Stimulated activated CD8-positive, alpha-beta memory T cell treated with anti-CD3 and anti-CD28 coated beads, Interleukin-15, amount 100 ng/mL, for 4 hours (primary cell): ENCODE data around the gene SPINK8.
A peak's percentile ranks its signal among the peaks of the same experiment; 100 is the strongest.
"Not testable (repeated sequence)": the region's sequence is repeated elsewhere in the genome, so short reads cannot be mapped to it uniquely, and the experiment has no call there.

Experiments used
- DNase-seq, 2 donors: peaks; one replicate each; pipeline ENCODE4 v3.0.0-alpha.2; 2020; ENCODE audit warnings: low read depth in 2 of 2

Gene SPINK8

DNA sequence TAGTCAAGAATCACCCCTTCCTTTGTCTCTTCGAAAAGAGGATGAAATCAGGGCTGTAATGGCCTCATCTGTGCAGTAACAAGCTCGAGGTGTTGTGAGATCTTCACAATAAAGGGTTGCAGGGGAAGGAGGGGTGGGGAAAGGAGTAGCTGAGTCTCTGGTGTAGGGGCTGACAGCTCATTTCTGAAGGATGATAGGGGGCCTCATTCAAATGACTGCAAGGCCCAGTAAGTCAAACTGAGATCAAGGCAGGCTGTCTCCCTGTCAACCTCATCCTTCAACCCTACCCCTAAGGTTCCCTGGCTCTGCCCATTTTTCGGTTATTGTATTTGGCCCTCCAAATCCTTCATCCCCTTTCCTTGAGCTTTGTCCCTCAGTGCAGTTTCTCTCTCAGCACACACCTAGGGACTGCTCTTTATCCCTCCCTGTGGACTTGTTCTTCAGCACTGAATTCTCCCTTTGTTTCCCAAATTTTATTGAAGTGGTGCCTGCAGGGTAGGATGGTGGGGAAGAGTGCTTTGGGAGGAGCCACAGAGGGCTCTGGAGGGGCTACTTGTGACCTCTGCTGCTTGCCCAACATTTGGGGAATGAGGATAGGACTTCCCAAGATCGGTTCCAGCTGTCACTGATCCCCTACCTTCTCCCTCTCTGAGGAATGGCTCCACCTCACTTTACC, 54.4 kb downstream of the SPINK8 start:
- DNase-seq, result no peak

DNA sequence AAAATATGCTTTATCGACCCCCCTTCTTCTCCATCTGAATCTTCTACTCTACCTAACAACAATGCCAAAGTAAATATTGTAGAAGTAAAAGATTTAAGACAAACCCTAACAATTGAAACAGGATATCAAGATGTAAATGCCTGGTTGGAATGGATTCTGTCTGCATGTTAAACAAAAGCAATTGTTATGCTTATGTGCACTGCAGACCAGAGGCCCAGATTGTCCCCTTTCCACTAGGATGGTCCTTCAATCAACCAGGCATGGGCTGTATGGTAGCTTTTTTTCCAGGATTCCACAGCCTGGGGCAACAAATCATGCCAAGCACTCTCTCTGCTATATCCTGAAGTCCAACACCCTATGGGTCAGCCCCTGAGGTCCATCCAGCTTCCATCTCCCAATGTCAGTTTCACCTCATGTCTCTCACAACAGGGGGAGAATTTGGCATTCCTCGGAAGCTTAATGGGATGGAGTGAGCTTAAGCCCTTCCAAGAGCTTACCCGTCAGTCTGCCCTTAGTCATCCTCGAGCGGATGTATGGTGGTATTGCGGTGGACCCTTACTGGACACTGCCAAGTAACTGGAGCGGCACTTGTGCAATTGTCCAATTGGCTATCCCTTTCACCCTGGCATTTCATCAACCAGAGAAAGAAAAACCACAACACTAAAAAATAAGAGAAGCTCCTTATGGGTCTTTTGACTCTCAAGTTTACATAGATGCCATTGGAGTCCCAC, 56.4 kb downstream of the SPINK8 start:
- DNase-seq, result no peak

DNA sequence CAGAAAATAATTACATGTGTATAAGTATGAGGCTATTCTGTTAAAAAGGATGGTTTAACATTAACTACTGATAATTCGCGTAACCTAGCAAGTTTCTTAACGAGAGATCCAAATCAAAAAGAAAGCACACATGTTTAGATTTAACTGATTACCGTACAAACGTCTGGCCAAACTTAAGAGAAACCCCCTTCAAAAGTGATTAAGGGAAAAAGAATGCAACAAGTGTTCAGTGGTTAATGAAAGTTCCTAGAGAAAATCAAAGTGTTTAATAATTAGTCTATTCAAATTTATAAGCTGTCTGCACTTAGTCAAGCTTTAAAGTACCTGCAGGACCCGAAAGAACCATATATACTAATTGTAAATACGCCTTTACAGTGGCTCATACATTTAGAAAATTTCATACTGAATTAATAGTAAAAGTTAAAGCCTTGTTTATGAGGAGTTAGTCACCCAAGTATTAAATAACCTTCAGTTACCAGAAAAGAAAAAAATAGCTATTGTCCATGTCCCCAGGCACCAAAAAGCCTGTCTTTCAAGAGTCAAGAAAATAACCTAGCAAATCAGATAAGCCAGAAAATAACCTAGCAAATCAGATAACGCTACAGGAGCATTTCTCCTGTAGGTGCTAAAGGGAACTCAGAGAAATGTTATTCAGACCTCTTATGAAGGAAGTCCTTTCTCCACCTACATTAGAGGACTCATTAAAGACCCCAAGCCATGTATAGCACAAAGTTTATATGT, 58.0 kb downstream of the SPINK8 start:
- no peak for DNase-seq

DNA sequence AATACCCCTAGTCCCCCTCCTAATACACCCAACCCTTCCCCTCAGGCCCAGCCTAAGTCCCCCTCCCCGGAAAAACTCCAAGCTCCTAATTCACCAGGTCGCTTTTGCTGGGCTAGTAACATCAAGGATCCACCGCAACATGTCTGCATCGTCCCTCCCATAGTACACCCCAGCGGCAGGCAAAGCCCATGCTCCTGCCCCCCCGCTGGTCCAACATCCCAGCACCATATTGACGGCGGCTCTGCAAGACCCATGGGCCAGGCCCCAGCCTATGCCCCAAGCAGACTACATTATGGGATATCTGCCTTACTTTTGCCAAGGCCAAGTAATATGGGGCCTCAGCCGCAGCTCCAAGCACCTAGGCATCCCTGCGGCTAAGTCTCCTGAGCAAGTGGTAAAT, 59.0 kb downstream of the SPINK8 start:
- DNase-seq, result no peak

DNA sequence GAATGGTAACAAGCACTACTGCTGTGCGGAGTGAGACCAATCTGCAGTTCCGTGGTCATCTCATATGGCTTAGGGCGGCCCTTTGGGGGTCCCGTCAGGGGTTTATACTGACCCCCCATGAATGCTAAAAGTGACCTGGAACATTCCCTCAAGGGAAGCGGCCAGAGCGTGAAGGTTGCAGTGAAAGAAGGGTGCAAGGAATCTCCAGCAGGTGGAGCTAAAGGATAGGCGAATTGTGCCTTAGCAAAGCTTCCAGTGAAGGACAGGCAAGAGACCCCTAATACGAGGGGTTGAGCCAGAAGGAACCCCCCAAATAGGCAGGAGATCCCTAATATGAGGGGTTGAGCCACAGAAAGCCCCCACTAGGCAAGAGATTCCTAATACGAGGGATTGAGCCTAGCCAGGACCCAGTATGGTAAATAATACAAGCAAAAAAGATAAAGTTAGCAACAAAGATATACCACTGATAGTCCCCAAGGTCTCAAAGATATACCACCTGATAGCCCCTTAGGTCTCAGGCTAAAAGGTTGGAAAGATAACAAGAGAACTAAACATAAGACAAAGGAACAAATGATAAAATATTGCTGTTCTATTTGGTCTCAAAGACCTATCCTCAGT, 59.8 kb downstream of the SPINK8 start:
- peak in 1 of 2 donors; percentile 12 for DNase-seq

DNA sequence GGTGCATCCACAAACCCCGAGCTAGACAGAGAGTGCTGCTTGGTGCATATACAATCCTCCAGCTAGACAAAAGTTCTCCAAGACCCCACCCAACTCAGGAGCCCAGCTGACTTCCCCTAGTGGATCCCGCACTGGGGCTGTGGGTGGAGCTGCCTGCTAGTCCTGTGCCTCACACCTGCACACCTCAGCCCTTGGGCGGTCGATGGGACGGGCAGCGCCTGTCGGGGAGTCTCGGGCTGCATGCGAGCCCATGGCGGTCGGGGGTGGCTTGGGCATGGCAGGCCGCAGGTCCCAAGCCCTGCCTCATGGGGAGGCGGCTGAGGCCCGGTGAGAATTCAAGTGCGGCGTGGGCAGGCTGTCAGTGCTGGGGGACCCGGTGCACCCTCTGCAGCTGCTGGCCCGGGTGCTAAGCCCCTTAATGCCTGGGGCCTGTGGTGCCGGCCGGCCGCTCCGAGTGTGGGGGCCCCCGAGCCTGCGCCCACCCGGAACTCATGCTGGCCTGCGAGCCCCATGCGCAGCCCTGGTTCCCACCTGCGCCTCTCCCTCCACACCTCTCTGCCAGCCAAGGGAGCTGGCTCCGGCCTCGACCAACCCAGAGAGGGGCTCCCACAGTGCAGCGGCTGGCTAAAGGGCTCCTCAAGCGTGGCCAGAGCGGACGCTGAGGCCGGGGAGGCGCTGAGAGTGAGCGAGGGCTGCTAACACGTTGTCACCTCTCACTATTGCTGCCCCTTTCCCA, 61.5 kb downstream of the SPINK8 start:
- no peak for DNase-seq

DNA sequence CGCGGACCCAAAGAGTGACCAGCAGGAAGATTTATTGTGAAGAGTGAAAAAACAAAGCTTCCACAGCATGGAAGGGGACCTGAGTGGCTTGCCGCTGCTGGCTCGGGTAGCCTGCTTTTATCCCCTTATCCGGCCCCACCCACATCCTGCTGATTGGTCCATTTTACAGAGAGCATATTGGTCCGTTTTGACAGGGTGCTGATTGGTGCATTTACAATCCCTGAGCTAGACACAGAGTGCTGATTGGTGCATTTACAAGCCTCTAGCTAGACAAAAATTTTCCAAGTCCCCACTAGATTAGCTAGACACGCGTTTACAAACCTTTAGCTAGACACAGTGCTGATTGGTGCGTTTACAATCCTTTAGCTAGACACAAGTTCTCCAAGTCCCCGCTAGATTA, 62.2 kb downstream of the SPINK8 start:
- DNase-seq, result not testable (repeated sequence)

DNA sequence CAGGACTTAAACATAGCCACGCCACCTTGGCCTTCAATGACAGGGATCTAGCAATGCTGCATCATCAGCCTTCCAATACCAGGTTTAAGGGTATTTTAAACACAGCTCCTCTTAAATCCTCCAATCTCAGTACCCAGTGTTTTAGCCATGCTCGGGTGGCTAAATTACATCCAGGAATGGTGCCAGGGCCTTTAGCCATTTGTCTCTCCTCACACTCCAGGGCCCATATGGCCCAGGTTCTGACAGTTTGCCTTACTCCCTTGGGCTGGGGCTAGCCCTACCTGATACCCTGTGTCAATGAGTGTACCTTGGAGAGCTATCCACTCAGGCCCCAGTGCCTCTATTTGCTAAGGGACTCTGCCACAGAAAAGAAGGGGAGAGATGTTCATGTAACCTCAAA, 63.2 kb downstream of the SPINK8 start:
- DNase-seq, result no peak

DNA sequence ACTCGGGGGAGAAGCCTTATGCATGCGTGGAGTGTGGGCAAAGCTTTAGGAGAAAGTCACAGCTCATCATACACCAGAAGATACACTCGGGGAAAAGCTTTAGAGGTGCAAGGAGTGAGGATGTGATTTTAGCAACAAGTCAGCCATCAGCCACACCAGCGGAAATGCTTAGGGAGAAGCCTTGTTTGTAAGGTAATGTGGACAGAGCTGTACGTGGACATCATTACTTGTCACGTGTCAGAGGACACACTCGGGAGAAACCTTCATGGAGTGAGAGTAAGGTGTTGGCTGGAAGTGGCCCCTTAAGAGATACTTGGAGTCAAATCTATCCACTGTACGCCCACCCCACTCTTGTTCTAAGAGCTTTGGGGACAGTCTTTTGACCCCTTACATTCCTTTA, 63.9 kb downstream of the SPINK8 start:
- no peak for DNase-seq

DNA sequence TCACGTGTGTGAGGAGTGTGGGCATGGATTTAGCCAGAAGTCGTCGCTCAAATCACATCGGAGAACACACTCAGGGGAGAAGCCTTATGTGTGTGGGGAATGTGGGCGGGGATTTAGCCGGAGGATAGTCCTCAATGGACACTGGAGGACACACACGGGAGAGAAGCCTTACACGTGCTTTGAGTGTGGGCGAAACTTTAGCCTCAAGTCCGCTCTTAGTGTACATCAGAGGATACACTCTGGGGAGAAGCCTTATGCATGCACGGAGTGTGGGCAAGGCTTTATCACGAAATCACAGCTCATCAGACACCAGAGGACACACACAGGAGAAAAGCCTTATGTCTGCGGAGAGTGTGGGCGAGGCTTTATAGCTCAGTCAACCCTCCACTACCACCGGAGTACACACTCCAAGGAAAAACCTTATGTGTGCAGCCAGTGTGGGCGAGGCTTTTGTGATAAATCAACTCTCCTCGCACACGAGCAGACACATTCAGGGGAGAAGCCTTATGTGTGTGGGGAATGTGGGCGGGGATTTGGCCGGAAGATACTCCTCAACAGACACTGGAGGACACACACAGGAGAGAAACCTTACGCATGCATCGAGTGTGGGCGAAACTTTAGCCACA, 64.4 kb downstream of the SPINK8 start:
- DNase-seq, result peak in 1 of 2 donors; percentile 64

DNA sequence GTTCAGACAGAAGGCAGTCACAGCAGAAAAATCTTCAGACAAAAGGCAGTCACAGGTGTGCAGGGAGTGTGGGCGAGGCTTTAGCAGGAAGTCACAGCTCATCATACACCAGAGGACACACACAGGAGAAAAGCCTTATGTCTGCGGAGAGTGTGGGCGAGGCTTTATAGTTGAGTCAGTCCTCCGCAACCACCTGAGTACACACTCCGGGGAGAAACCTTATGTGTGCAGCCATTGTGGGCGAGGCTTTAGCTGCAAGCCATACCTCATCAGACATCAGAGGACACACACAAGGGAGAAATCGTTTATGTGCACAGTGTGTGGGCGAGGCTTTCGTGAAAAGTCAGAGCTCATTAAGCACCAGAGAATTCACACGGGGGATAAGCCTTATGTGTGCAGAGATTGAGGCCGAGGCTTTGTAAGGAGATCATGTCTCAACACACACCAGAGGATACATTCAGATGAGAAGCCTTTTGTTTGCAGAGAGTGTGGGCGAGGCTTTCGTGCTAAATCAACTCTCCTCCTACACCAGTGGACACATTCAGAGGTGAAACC, 65.0 kb downstream of the SPINK8 start:
- peak; percentile 66 to 92 for DNase-seq

DNA sequence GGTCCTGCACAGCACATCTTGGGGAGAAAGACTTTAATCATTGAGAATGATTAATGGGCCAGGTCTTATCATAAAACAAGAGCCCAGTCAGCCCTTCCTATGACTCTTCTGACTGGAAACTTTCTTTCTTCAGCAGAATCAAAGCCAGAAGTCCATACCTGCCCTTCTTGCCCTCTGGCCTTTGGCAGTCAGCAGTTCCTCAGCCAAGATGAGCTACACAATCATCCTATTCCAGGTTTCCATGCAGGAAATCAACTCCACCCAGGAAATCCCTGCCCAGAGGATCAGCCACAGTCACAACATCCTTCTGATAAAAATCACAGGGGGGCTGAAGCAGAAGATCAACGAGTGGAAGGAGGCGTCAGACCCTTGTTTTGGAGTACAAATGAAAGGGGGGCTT, 65.7 kb downstream of the SPINK8 start:
- DNase-seq, result no peak

DNA sequence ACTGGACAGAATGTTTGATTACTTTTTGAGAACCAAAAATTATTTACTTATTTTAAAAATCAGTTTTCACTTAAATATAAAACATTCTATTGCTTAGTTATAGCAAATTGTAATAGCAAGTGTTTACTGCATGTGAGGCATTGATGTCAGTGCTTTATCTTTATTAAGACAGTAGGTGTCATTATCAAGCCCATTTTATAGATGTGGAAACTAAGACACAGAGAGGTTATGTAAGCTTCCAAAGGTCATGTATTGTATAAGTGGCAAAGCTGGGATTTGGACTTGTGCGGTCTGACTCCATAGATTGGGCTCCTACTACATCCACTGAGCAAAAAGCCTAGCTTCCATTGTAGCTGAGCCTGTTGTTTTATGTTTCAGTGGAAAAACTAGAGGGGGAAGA, 74.9 kb downstream of the SPINK8 start:
- DNase-seq, result no peak
